HG03064 (cell line): ENCODE results near the gene AHI1.
"Not testable (repeated sequence)": the region's sequence is repeated elsewhere in the genome, so short reads cannot be mapped to it uniquely, and the experiment has no call there.

Source experiments
- ATAC-seq: cut with Tn5 transposase; IDR thresholded peaks from one replicate; pipeline ENCODE4 v1.9.1; 2021; ENCODE audit warnings: low read depth; ENCODE audit not compliant: unreplicated experiment

AHI1 gene

GRCh38 chr6:135339920-135340319 lies 157.6 kb downstream of the AHI1 start:
- not testable (repeated sequence) for ATAC-seq

DNA sequence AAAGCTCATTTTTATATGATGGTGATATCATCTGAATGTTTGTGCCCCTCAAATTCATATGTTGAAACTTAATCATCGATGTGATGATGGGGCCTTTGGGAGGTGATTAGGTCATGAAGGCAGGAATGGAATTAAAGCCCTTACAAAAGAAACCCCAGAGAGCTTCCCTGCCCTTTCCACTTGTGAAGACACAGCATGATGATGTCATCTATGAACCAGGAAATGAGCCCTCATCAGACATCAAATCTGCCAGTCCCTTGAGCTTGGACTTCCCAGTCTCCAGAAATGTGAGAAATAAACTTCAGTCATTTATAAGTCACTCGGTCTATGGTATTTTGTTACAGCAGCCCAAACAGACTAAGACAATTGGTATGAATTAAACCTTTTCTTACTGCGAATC lies 163.4 kb downstream of the AHI1 start:
- ATAC-seq, result no peak

- ATAC-seq, result no peak
Measured at GRCh38 chr6:135331002-135331401, 166.5 kb downstream of the AHI1 start.

GRCh38 chr6:135329851-135330803 lies 167.4 kb downstream of the AHI1 start:
- peak; percentile 93 for ATAC-seq

GRCh38 chr6:135328136-135328535 lies 169.4 kb downstream of the AHI1 start:
- no peak for ATAC-seq

GRCh38 chr6:135325624-135326424 lies 171.7 kb downstream of the AHI1 start:
- ATAC-seq, result no peak

- ATAC-seq, result no peak
Measured at GRCh38 chr6:135324531-135324930, 173.0 kb downstream of the AHI1 start.

GRCh38 chr6:135323979-135324378 lies 173.6 kb downstream of the AHI1 start:
- no peak for ATAC-seq

- ATAC-seq, result peak; percentile 92
Measured at GRCh38 chr6:135323202-135323668, 174.3 kb downstream of the AHI1 start.

DNA sequence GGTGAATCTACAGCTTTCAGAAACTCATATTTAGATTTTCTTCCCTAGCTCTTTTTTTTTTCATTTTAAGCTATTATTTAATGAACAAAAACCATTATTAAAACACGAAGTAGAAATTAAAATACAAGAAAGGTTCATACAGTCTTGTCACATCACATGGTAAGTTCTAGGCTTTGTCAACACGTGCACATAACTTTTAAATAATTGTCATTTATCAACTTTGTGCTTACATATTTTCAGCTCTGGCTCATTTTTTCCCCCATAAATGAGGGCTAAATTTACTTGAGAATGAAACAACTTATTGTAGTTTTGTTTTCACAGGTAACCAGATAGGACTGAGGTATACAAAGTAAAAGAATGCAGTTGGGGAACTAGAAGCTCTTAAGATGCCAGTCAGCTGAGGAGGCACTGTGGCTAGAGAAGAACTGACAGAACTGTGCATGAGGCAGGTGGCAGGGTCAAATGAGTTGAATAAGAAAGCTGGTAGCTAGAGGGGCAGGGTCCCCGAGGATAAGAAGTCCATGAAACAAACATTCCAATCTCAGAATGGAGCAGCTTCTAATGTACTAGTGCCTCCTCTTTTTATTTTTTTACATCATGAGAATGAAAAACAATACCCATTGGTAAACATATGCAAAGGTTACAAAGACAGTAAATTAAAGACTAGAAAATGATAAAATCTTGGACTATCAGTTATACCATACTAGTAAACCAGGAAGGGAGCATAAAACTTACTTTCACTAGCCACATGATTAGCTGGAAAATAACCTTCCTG lies 174.9 kb downstream of the AHI1 start:
- peak; percentile 77 for ATAC-seq

DNA sequence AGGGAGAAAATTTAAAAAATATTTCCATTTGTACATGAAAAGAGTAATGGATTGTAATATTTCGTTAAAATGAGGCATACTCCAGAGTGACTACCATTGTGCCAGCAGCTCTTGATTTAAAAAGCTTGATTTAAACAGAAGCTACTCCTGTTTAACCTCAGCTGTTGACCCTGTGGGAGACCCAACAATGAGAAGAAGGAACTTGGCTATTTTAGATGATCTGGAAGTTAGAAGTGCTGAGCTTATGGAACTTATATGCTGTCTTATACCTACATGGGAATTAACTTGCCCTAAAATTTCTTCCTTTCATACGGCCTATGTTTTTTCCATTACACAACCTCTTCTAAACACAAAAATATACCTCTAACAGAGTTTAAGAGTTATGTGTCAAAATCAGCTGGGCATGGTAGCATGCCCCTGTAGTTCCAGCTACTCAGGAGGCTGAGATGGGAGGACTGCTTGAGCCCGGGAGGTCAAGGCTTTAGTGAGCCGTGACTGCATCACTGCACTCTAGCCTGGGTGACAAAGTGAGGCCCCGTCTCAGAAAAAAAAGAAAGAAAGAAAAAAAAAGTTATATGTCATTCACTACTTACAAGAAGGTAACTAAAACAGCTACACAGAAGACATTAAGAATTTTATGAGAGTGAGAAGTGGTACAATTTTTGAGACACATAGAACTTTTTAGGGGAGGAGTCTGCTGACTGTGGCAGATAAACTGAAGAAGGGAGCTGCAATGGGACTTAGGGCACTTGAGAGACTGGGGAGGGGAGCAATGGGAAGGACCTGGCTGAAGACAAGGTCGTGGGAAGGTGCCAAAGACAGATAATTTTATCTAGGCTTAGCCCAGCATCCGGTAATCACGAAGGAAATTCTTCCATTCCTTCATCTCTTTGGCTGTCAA lies 176.6 kb downstream of the AHI1 start:
- ATAC-seq, result no peak

- ATAC-seq, result no peak
Measured at GRCh38 chr6:135319819-135320218, 177.7 kb downstream of the AHI1 start.

- ATAC-seq, result no peak
Measured at GRCh38 chr6:135318738-135319469, 178.6 kb downstream of the AHI1 start.

GRCh38 chr6:135314543-135314942 lies 183.0 kb downstream of the AHI1 start:
- no peak for ATAC-seq

- no peak for ATAC-seq
Measured at GRCh38 chr6:135311446-135312200, 185.9 kb downstream of the AHI1 start.

GRCh38 chr6:135310291-135310690 lies 187.2 kb downstream of the AHI1 start:
- no peak for ATAC-seq

GRCh38 chr6:135306740-135307420 lies 190.7 kb downstream of the AHI1 start:
- ATAC-seq, result no peak

DNA sequence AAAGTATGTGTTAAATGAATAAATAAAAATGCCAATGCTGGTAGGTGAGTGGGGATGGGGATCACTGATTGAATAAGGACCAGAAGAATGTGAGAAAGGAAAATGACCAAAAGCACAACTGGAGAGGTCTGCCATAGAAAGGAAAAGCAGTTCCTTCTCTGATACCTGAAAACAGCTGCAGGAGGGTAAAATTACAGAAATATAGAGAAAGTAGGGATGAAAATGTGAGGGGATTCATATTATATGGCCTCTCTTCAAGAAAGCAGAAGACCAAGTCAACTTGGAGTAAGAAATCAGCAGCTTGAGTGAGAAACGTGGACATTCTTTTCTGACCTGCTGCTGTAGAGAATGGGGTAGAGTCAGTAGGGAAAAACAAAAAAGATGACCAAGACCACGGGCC lies 191.4 kb downstream of the AHI1 start:
- ATAC-seq, result no peak
